HEK293 (cell line): ENCODE measurements around the gene SDC3.
A peak's percentile ranks its signal among the peaks of the same experiment; 100 is the strongest.

Experiments
- GLI2 ChIP-seq: fragments of 450-650 bp; formaldehyde crosslinking; IDR thresholded peaks from 2 replicates; pipeline ENCODE4; 2017; ENCODE audit warnings: missing biosample characterization, missing genetic modification characterization, low read depth, borderline replicate concordance
- ZIC2 ChIP-seq: fragments of 450-650 bp; formaldehyde crosslinking; IDR thresholded peaks from 2 replicates; pipeline ENCODE4 v1.5.1; 2016; ENCODE audit warnings: missing biosample characterization, missing genetic modification characterization
- ZNF133 ChIP-seq: fragments of 450-650 bp; formaldehyde crosslinking; IDR thresholded peaks from 2 replicates; pipeline ENCODE4 v1.5.1; 2016; ENCODE audit warnings: missing biosample characterization, missing genetic modification characterization
- ZNF184 ChIP-seq: fragments of 450-650 bp; IDR thresholded peaks from 2 replicates; pipeline ENCODE4 v1.5.1; 2018; ENCODE audit warnings: missing biosample characterization, mild to moderate bottlenecking, missing genetic modification characterization
- ZNF223 ChIP-seq: fragments of 450-650 bp; formaldehyde crosslinking; IDR thresholded peaks from 2 replicates; pipeline ENCODE4 v1.5.1; 2016; ENCODE audit warnings: missing biosample characterization, missing genetic modification characterization
- ZNF354C ChIP-seq: fragments of 450-650 bp; formaldehyde crosslinking; IDR thresholded peaks from 2 replicates; pipeline ENCODE4 v1.5.1; 2016; ENCODE audit warnings: missing biosample characterization, missing genetic modification characterization, low read depth, borderline replicate concordance
- ZNF404 ChIP-seq: fragments of 450-650 bp; formaldehyde crosslinking; IDR thresholded peaks from 2 replicates; pipeline ENCODE4 v1.5.1; 2017; ENCODE audit warnings: missing biosample characterization, missing genetic modification characterization
- ZNF501 ChIP-seq: fragments of 450-650 bp; formaldehyde crosslinking; IDR thresholded peaks from 2 replicates; pipeline ENCODE4 v1.5.1; 2016; ENCODE audit warnings: missing biosample characterization, missing genetic modification characterization
- ZNF521 ChIP-seq: fragments of 450-650 bp; formaldehyde crosslinking; IDR thresholded peaks from 2 replicates; pipeline ENCODE4 v1.5.1; 2017; ENCODE audit warnings: missing biosample characterization, mild to moderate bottlenecking, missing genetic modification characterization
- ZNF530 ChIP-seq: fragments of 450-650 bp; formaldehyde crosslinking; IDR thresholded peaks from 2 replicates; pipeline ENCODE4 v1.5.1; 2016; ENCODE audit warnings: low read depth, missing biosample characterization, missing genetic modification characterization
- ZNF585B ChIP-seq: fragments of 450-650 bp; formaldehyde crosslinking; IDR thresholded peaks from 2 replicates; pipeline ENCODE4 v1.5.1; 2016; ENCODE audit warnings: missing biosample characterization, missing genetic modification characterization
- ZNF596 ChIP-seq: fragments of 450-650 bp; IDR thresholded peaks from 2 replicates; pipeline ENCODE4 v1.5.0; 2018; ENCODE audit warnings: missing biosample characterization, mild to moderate bottlenecking, missing genetic modification characterization, moderate library complexity
- ZNF624 ChIP-seq: fragments of 450-650 bp; formaldehyde crosslinking; IDR thresholded peaks from 2 replicates; pipeline ENCODE4 v1.5.1; 2017; ENCODE audit warnings: missing biosample characterization, missing genetic modification characterization
- ZNF629 ChIP-seq: fragments of 450-650 bp; formaldehyde crosslinking; IDR thresholded peaks from 2 replicates; pipeline ENCODE4 v1.5.1; 2017; ENCODE audit warnings: missing biosample characterization, missing genetic modification characterization
- ZNF654 ChIP-seq: fragments of 450-650 bp; formaldehyde crosslinking; IDR thresholded peaks from 2 replicates; pipeline ENCODE4 v1.5.1; 2016; ENCODE audit warnings: low read depth, missing biosample characterization, missing genetic modification characterization
- ZNF658 ChIP-seq: fragments of 450-650 bp; formaldehyde crosslinking; IDR thresholded peaks from 2 replicates; pipeline ENCODE4; 2016; ENCODE audit warnings: missing biosample characterization, missing genetic modification characterization
- ZNF677 ChIP-seq: fragments of 450-650 bp; IDR thresholded peaks from 2 replicates; pipeline ENCODE4 v1.5.0; 2018; ENCODE audit warnings: missing biosample characterization, mild to moderate bottlenecking, missing genetic modification characterization, moderate library complexity
- ZXDB ChIP-seq: fragments of 450-650 bp; formaldehyde crosslinking; IDR thresholded peaks from 2 replicates; pipeline ENCODE4 v1.5.1; 2016; ENCODE audit warnings: missing biosample characterization, missing genetic modification characterization
- TF ChIP-seq, protein P1 (sequence below): fragments of 450-650 bp; formaldehyde crosslinking; IDR thresholded peaks from 2 replicates; pipeline ENCODE4 v1.5.1; 2016; ENCODE audit warnings: missing biosample characterization, missing genetic modification characterization, borderline replicate concordance
- TF ChIP-seq, protein P2 (sequence below): fragments of 450-650 bp; formaldehyde crosslinking; conservative IDR thresholded peaks from 2 replicates; pipeline ENCODE4 v1.5.1; 2016; ENCODE audit warnings: low read depth, missing biosample characterization, missing genetic modification characterization
- TF ChIP-seq, protein P3 (sequence below): fragments of 450-650 bp; formaldehyde crosslinking; IDR thresholded peaks from 2 replicates; pipeline ENCODE4 v1.5.1; 2016; ENCODE audit warnings: missing biosample characterization, missing genetic modification characterization
- TF ChIP-seq, protein P4 (sequence below): fragments of 450-650 bp; formaldehyde crosslinking; IDR thresholded peaks from 2 replicates; pipeline ENCODE4 v1.5.1; 2017; ENCODE audit warnings: missing biosample characterization, missing genetic modification characterization
- TF ChIP-seq, protein P5 (sequence below): fragments of 450-650 bp; IDR thresholded peaks from 2 replicates; pipeline ENCODE4 v1.5.1; 2018; ENCODE audit warnings: missing biosample characterization, missing genetic modification characterization
- TF ChIP-seq, protein P6 (sequence below): fragments of 450-650 bp; formaldehyde crosslinking; conservative IDR thresholded peaks from 2 replicates; pipeline ENCODE4 v1.5.1; 2016; ENCODE audit warnings: low read depth, missing biosample characterization, missing genetic modification characterization
- TF ChIP-seq, protein P7 (sequence below): fragments of 450-650 bp; formaldehyde crosslinking; IDR thresholded peaks from 2 replicates; pipeline ENCODE4 v1.5.1; 2016; ENCODE audit warnings: missing biosample characterization, missing genetic modification characterization

The SDC3 gene

DNA sequence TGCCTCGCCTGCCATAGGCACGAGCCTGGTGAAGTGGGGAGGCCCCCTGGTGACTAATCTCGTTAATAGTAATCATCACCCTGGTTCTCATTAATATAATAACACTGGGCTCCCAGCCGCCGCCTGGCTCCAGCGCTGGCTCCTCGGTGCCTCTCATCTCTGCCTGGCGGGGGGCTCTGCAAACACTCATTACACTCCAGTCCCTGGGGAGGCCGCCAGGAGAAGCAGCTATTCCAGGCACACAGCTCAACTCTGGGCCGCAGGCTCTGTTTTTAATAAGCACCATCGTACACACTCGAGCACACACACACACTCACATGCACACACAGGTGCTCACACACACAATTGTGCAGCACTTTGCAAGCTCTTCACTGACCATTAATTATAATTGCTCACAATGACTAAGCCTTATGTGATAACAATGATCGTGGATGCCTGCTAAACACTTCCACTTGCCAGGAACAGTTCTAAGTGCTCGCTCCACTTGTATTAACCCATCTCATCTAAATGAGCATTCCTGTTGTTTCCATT lies 52.2 kb downstream of the SDC3 start (continued):
- TF ChIP-seq, protein P1, sequence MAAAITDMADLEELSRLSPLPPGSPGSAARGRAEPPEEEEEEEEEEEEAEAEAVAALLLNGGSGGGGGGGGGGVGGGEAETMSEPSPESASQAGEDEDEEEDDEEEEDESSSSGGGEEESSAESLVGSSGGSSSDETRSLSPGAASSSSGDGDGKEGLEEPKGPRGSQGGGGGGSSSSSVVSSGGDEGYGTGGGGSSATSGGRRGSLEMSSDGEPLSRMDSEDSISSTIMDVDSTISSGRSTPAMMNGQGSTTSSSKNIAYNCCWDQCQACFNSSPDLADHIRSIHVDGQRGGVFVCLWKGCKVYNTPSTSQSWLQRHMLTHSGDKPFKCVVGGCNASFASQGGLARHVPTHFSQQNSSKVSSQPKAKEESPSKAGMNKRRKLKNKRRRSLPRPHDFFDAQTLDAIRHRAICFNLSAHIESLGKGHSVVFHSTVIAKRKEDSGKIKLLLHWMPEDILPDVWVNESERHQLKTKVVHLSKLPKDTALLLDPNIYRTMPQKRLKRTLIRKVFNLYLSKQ (tag by site-specific recombination): no peak
- TF ChIP-seq, protein P2, sequence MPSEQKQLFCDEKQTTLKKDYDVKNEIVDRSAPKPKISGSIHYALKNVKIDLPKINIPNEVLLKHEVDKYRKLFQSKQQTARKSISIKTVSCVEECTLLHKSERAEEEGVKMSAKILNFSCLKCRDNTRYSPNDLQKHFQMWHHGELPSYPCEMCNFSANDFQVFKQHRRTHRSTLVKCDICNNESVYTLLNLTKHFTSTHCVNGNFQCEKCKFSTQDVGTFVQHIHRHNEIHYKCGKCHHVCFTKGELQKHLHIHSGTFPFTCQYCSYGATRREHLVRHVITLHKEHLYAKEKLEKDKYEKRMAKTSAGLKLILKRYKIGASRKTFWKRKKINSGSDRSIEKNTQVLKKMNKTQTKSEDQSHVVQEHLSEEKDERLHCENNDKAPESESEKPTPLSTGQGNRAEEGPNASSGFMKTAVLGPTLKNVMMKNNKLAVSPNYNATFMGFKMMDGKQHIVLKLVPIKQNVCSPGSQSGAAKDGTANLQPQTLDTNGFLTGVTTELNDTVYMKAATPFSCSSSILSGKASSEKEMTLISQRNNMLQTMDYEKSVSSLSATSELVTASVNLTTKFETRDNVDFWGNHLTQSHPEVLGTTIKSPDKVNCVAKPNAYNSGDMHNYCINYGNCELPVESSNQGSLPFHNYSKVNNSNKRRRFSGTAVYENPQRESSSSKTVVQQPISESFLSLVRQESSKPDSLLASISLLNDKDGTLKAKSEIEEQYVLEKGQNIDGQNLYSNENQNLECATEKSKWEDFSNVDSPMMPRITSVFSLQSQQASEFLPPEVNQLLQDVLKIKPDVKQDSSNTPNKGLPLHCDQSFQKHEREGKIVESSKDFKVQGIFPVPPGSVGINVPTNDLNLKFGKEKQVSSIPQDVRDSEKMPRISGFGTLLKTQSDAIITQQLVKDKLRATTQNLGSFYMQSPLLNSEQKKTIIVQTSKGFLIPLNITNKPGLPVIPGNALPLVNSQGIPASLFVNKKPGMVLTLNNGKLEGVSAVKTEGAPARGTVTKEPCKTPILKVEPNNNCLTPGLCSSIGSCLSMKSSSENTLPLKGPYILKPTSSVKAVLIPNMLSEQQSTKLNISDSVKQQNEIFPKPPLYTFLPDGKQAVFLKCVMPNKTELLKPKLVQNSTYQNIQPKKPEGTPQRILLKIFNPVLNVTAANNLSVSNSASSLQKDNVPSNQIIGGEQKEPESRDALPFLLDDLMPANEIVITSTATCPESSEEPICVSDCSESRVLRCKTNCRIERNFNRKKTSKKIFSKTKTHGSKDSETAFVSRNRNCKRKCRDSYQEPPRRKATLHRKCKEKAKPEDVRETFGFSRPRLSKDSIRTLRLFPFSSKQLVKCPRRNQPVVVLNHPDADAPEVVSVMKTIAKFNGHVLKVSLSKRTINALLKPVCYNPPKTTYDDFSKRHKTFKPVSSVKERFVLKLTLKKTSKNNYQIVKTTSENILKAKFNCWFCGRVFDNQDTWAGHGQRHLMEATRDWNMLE (tag by site-specific recombination): no peak
- TF ChIP-seq ZIC2 (tag by site-specific recombination): peak; percentile 97
- TF ChIP-seq, protein P3, sequence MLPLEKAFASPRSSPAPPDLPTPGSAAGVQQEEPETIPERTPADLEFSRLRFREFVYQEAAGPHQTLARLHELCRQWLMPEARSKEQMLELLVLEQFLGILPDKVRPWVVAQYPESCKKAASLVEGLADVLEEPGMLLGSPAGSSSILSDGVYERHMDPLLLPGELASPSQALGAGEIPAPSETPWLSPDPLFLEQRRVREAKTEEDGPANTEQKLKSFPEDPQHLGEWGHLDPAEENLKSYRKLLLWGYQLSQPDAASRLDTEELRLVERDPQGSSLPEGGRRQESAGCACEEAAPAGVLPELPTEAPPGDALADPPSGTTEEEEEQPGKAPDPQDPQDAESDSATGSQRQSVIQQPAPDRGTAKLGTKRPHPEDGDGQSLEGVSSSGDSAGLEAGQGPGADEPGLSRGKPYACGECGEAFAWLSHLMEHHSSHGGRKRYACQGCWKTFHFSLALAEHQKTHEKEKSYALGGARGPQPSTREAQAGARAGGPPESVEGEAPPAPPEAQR (tag by site-specific recombination): no peak
- TF ChIP-seq GLI2 (tag by site-specific recombination): no peak
- TF ChIP-seq ZNF677 (tag by site-specific recombination): no peak
- TF ChIP-seq ZNF585B: no peak
- TF ChIP-seq ZNF184 (tag by site-specific recombination): no peak
- TF ChIP-seq, protein P4, sequence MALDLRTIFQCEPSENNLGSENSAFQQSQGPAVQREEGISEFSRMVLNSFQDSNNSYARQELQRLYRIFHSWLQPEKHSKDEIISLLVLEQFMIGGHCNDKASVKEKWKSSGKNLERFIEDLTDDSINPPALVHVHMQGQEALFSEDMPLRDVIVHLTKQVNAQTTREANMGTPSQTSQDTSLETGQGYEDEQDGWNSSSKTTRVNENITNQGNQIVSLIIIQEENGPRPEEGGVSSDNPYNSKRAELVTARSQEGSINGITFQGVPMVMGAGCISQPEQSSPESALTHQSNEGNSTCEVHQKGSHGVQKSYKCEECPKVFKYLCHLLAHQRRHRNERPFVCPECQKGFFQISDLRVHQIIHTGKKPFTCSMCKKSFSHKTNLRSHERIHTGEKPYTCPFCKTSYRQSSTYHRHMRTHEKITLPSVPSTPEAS (tag by site-specific recombination): peak; percentile 89
- TF ChIP-seq, protein P5, sequence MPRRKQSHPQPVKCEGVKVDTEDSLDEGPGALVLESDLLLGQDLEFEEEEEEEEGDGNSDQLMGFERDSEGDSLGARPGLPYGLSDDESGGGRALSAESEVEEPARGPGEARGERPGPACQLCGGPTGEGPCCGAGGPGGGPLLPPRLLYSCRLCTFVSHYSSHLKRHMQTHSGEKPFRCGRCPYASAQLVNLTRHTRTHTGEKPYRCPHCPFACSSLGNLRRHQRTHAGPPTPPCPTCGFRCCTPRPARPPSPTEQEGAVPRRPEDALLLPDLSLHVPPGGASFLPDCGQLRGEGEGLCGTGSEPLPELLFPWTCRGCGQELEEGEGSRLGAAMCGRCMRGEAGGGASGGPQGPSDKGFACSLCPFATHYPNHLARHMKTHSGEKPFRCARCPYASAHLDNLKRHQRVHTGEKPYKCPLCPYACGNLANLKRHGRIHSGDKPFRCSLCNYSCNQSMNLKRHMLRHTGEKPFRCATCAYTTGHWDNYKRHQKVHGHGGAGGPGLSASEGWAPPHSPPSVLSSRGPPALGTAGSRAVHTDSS (tag by site-specific recombination): no peak
- TF ChIP-seq ZXDB (tag by site-specific recombination): no peak
- no peak for TF ChIP-seq ZNF521 (tag by site-specific recombination)
- TF ChIP-seq ZNF501 (tag by site-specific recombination): no peak
- no peak for TF ChIP-seq ZNF223 (tag by site-specific recombination)
- no peak for TF ChIP-seq ZNF624 (tag by site-specific recombination)
- TF ChIP-seq ZNF133 (tag by site-specific recombination): no peak
- TF ChIP-seq ZNF658 (tag by site-specific recombination): no peak
- no peak for TF ChIP-seq ZNF654 (tag by site-specific recombination)
- TF ChIP-seq ZNF530: no peak
- no peak for TF ChIP-seq ZNF404 (tag by site-specific recombination)
- no peak for TF ChIP-seq ZNF354C (tag by site-specific recombination)
- TF ChIP-seq, protein P6, sequence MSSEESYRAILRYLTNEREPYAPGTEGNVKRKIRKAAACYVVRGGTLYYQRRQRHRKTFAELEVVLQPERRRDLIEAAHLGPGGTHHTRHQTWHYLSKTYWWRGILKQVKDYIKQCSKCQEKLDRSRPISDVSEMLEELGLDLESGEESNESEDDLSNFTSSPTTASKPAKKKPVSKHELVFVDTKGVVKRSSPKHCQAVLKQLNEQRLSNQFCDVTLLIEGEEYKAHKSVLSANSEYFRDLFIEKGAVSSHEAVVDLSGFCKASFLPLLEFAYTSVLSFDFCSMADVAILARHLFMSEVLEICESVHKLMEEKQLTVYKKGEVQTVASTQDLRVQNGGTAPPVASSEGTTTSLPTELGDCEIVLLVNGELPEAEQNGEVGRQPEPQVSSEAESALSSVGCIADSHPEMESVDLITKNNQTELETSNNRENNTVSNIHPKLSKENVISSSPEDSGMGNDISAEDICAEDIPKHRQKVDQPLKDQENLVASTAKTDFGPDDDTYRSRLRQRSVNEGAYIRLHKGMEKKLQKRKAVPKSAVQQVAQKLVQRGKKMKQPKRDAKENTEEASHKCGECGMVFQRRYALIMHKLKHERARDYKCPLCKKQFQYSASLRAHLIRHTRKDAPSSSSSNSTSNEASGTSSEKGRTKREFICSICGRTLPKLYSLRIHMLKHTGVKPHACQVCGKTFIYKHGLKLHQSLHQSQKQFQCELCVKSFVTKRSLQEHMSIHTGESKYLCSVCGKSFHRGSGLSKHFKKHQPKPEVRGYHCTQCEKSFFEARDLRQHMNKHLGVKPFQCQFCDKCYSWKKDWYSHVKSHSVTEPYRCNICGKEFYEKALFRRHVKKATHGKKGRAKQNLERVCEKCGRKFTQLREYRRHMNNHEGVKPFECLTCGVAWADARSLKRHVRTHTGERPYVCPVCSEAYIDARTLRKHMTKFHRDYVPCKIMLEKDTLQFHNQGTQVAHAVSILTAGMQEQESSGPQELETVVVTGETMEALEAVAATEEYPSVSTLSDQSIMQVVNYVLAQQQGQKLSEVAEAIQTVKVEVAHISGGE (tag by site-specific recombination): no peak
- TF ChIP-seq, protein P7, sequence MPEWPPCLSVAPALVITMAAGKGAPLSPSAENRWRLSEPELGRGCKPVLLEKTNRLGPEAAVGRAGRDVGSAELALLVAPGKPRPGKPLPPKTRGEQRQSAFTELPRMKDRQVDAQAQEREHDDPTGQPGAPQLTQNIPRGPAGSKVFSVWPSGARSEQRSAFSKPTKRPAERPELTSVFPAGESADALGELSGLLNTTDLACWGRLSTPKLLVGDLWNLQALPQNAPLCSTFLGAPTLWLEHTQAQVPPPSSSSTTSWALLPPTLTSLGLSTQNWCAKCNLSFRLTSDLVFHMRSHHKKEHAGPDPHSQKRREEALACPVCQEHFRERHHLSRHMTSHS (tag by site-specific recombination): no peak
- no peak; the same call in 1 of the 2 replicates for TF ChIP-seq ZNF596 (tag by site-specific recombination)
- TF ChIP-seq ZNF629 (tag by site-specific recombination): peak; percentile 73
